HepG2 (cell line): ENCODE measurements around the gene LRRC25. TPM values are rescaled to one million over a fixed set of nuclear protein-coding genes. Genes with fewer than 3 reads are reported as not detected.

Experiments
- HHEX ChIP-seq: IDR thresholded peaks from 2 replicates; pipeline ENCODE4 v1.6.1; 2016; ENCODE audit warnings: control low read depth
- HNF4G ChIP-seq, 2 experiments: sonication (generic) in 1 of 2; formaldehyde crosslinking in 1 of 2; IDR thresholded peaks; 2 replicates each; pipeline versions ENCODE4 v1.4.0 to v1.6.1; 2011 to 2020; ENCODE audit warnings: borderline replicate concordance in 2 of 2, low read depth in 2 of 2, mild to moderate bottlenecking in 2 of 2, low read length in 1 of 2, missing genetic modification reagents in 1 of 2, moderate library complexity in 1 of 2
- KDM3A ChIP-seq: IDR thresholded peaks from 2 replicates; pipeline ENCODE4 v1.6.1; 2018; ENCODE audit warnings: low read depth, missing compliant biosample characterization
- KDM5B ChIP-seq: sonication (generic); formaldehyde crosslinking; IDR thresholded peaks from 2 replicates; pipeline ENCODE4 v1.4.0; 2020; ENCODE audit warnings: missing genetic modification reagents, mild to moderate bottlenecking, borderline replicate concordance
- NCOA2 ChIP-seq: sonication (generic); formaldehyde crosslinking; IDR thresholded peaks from 2 replicates; pipeline ENCODE4 v1.8.0; 2022; ENCODE audit warnings: inconsistent platforms
- NFIB ChIP-seq: sonication (generic); formaldehyde crosslinking; IDR thresholded peaks from 2 replicates; pipeline ENCODE4 v1.9.0; 2021; ENCODE audit warnings: missing genetic modification reagents, mild to moderate bottlenecking, borderline replicate concordance
- NFRKB ChIP-seq: fragments of 450-650 bp; IDR thresholded peaks from 2 replicates; pipeline ENCODE4 v1.6.1; 2017
- POGK ChIP-seq: sonication (generic); formaldehyde crosslinking; conservative IDR thresholded peaks from 2 replicates; pipeline ENCODE4 v1.8.0; 2022; ENCODE audit warnings: mild to moderate bottlenecking, moderate library complexity, missing genetic modification reagents
- RBAK ChIP-seq: sonication (generic); formaldehyde crosslinking; IDR thresholded peaks from 2 replicates; pipeline ENCODE4 v1.5.1; 2020; ENCODE audit warnings: mild to moderate bottlenecking, missing genetic modification reagents
- RBFOX2 ChIP-seq: fragments of 200-400 bp; formaldehyde crosslinking; IDR thresholded peaks from 2 replicates; pipeline ENCODE4 v1.6.1; 2017; ENCODE audit warnings: low read depth, mild to moderate bottlenecking, low read length
- SMAD1 ChIP-seq: sonication (generic); formaldehyde crosslinking; IDR thresholded peaks from 2 replicates; pipeline ENCODE4 v1.4.0; 2020; ENCODE audit warnings: missing genetic modification reagents, low read depth, mild to moderate bottlenecking, borderline replicate concordance
- TGIF2 ChIP-seq: IDR thresholded peaks from 2 replicates; pipeline ENCODE4 v1.6.1; 2016; ENCODE audit warnings: control low read depth, missing compliant biosample characterization
- THYN1 ChIP-seq: sonication (generic); formaldehyde crosslinking; IDR thresholded peaks from 2 replicates; pipeline ENCODE4 v1.8.1; 2023; ENCODE audit warnings: low read depth, mild to moderate bottlenecking, moderate library complexity, missing genetic modification reagents, borderline replicate concordance
- ZBTB14 ChIP-seq: sonication (generic); formaldehyde crosslinking; IDR thresholded peaks from 2 replicates; pipeline ENCODE4 v1.4.0; 2020; ENCODE audit warnings: missing genetic modification reagents
- ZBTB21 ChIP-seq: sonication (generic); formaldehyde crosslinking; IDR thresholded peaks from 2 replicates; pipeline ENCODE4 v1.4.0; 2020; ENCODE audit warnings: missing genetic modification reagents
- ZNF407 ChIP-seq: sonication (generic); formaldehyde crosslinking; IDR thresholded peaks from one replicate; pipeline ENCODE4 v1.5.1; 2020; ENCODE audit warnings: mild to moderate bottlenecking, missing genetic modification reagents; ENCODE audit errors: not compliant biosample characterization
- ZNF607 ChIP-seq: sonication (generic); formaldehyde crosslinking; IDR thresholded peaks from 2 replicates; pipeline ENCODE4 v1.5.1; 2020; ENCODE audit warnings: missing genetic modification reagents, mild to moderate bottlenecking, borderline replicate concordance
- polyA plus RNA-seq, 8 experiments: library from polyadenylated mRNA; depleted of rRNA in 3 of 8; stranded (reverse) in 7 of 8; unstranded in 1 of 8; fragments of >200 nt; fragmentation: Illumina TruSeq in 4 of 8; extraction: Trizol in 4 of 8; gene quantifications; 2 replicates each; pipeline versions ENCODE4 v1.2.1 to v1.2.3, GENCODE V29; 2011 to 2016; ENCODE audit warnings: low read depth in 4 of 8, missing spikeins in 1 of 8, mixed read lengths in 1 of 8; ENCODE audit not compliant: insufficient read depth in 1 of 8
- total RNA-seq, 5 experiments: library from RNA; depleted of rRNA; stranded (reverse); fragments of >200 nt; fragmentation: Illumina TruSeq; extraction: Trizol; gene quantifications; 2 replicates each; pipeline ENCODE4 v1.2.3, GENCODE V29; 2016; ENCODE audit warnings: low read depth in 1 of 5

Gene LRRC25
- total and polyA plus RNA-seq, 2 of the 13 experiments (the other 11 are each of a cell fraction or from before 2014, with no cell fraction given): 0.13 to 0.53 TPM

GRCh38 chr19:18388100-18388959 is 9.1 kb downstream of the LRRC25 start (continued):
- TF ChIP-seq SMAD1 (CRISPR knock-in tag) (peak; percentile 84; the same call in 1 of the 2 replicates), ZBTB21 (CRISPR knock-in tag) (no peak), ZBTB14 (CRISPR knock-in tag) (peak; percentile 74), KDM5B (CRISPR knock-in tag) (peak; percentile 89), THYN1 (0 out of 2 replicates have a peak, but pooled peaks have one; percentile 39), RBAK (CRISPR knock-in tag) (no peak; the same call in 1 of the 2 replicates), TGIF2 (CRISPR knock-in tag) (peak; percentile 47; the same call in 1 of the 2 replicates), ZNF407 (peak; percentile 87), KDM3A (peak; percentile 84), NCOA2 (0 out of 2 replicates have a peak, but pooled peaks have one; percentile 13), POGK (CRISPR knock-in tag) (peak; percentile 78), HHEX (CRISPR knock-in tag) (no peak), NFRKB (no peak), ZNF607 (CRISPR knock-in tag) (peak; percentile 89), NFIB (no peak), RBFOX2 (peak; percentile 100), HNF4G (IDR thresholded peaks at IDR 0.05; ENCODE audit: borderline replicate concordance, low read depth, low read length) (peak; percentile 37; the same call in 1 of the 2 replicates), HNF4G (CRISPR knock-in tag; IDR thresholded peaks at IDR 0.05; ENCODE audit: borderline replicate concordance, low read depth) (peak; percentile 58; the same call in 1 of the 2 replicates)
